ENCODE measurements around the gene CLCN2.

The CLCN2 gene

DNA sequence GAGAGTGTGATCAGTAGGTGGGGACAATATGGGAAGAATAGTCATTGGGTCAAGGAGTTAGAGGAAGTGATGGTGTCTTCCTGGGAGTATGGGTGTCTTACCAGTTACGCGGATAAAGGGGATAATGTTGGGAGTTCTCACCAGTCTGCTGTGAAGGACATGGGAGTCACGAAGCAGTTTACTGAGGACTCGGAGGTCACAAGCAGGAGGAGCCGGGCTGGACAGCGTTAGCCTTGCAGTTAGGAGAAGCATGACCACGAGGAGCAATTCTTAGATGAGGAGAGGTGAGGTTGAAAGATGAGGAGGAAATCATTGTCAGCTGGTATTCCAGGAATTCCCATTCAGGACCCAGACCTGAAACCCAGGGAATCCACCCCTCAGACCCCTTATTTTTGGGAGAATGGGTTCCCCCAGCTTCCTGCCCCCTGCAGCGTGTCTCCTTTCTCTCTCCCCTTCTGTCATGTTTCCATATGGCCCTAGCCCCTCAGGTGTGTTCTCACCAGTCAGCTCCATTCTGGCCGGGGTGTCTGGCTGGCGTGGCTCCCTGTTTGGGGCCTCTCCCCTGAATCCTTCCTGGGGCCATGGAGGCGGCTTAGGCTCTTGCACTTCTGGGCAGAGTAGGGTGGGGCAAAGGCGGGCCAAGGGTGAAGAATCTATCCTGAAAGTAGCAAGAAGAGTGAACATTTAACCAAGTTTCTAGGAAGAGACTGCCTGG lies 14.5 kb upstream of the CLCN2 start:
- no peak for DNase-seq (ENCODE audit: extremely low spot score)
- TF ChIP-seq SUZ12 (IDR thresholded peaks at IDR 0.05) (no peak), ZNF384 (IDR thresholded peaks at IDR 0.05) (no peak), FOXA1 (IDR thresholded peaks at IDR 0.05) (no peak)

DNA sequence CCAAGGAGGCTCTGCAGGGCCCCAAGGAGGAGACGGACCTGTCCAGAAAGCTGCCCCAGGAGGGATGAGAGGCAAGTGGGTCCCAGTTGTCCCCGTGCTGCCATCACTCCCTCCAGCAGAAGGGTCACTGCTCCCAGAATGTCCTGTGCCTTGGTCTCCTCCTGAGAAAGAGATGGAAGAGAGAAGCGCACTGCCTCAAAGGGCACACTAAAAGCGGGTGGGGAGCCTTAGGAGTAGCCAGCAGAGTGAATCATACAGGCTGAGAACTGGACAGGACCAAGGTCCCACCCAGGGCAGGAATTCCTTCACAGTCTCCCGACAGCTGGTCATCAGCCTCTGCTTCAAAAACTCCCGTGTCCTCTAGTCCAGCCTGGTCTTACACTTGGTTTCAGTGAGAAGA lies 12.0 kb upstream of the CLCN2 start:
- POLR2A ChIA-PET = interaction anchor here (2.7 kb wide), 1 partner anchor 11 kb away, joined by 14 read pairs; no protein-coding TSS in a partner anchor
- TF ChIP-seq TARDBP (IDR thresholded peaks at IDR 0.05) = no peak
- TF ChIP-seq SP1 (IDR thresholded peaks at IDR 0.05) = no peak
- TF ChIP-seq FOXA1 (IDR thresholded peaks at IDR 0.05) = no peak
- TF ChIP-seq LEF1 (IDR thresholded peaks at IDR 0.05; ENCODE audit: borderline replicate concordance) = no peak
- TF ChIP-seq NFRKB (IDR thresholded peaks at IDR 0.05) = no peak
- TF ChIP-seq, protein P1, sequence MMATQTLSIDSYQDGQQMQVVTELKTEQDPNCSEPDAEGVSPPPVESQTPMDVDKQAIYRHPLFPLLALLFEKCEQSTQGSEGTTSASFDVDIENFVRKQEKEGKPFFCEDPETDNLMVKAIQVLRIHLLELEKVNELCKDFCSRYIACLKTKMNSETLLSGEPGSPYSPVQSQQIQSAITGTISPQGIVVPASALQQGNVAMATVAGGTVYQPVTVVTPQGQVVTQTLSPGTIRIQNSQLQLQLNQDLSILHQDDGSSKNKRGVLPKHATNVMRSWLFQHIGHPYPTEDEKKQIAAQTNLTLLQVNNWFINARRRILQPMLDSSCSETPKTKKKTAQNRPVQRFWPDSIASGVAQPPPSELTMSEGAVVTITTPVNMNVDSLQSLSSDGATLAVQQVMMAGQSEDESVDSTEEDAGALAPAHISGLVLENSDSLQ (IDR thresholded peaks at IDR 0.05) = no peak
- TF ChIP-seq ARNT (IDR thresholded peaks at IDR 0.05) = no peak
- TF ChIP-seq L3MBTL2 (conservative IDR thresholded peaks at IDR 0.05) = no peak
- no peak for TF ChIP-seq BHLHE40 (IDR thresholded peaks at IDR 0.05; ENCODE audit: borderline replicate concordance)
- DNase-seq (ENCODE audit: extremely low spot score) = no peak
- CTCF ChIA-PET = interaction anchor here (0.8 to 2.1 kb wide), 2 partner anchors 170 to 188 kb away, joined by 4 to 5 read pairs; partner anchors contain the start of gene EPHB3

More for the DNA sequence above, 14.5 kb upstream of the CLCN2 start:
- POLR2A ChIA-PET = interaction anchor here (1.4 to 1.7 kb wide), 2 partner anchors 10 to 13 kb away, joined by 4 read pairs; no protein-coding TSS in a partner anchor
- CTCF ChIA-PET = no interaction called here

DNA sequence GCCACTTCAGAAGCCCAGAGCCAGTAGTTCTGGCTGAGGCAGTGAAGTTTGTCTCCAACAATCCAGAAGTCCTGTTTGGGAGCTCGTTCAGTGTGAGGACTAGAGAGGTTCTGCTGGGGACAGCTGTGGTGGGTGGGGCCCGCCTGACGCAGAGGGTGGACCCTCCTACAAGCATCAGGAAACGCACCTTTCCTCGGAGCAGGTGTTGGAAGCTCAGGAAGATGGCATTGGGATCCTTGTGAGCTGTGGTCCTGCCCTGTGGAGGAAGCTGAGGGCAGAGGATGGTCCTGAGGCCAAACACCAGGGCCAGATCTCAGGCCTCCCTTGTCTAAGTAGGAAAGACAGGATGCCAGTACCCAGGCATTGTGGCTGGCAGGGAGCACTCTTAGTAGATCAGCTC lies 11.5 kb upstream of the CLCN2 start:
- POLR2A ChIA-PET = interaction anchor here (2.7 kb wide), 1 partner anchor 10 kb away, joined by 14 read pairs; no protein-coding TSS in a partner anchor
- no peak for DNase-seq (ENCODE audit: extremely low spot score)
- CTCF ChIA-PET = interaction anchor here (0.8 to 2.2 kb wide), 6 partner anchors 95 to 188 kb away, joined by 3 to 20 read pairs (median 6); partner anchors contain the start of gene EPHB3
- TF ChIP-seq HDGF (IDR thresholded peaks at IDR 0.05; ENCODE audit: borderline replicate concordance) (no peak), ARNT (IDR thresholded peaks at IDR 0.05) (no peak), FOXK2 (IDR thresholded peaks at IDR 0.05) (no peak), LEF1 (IDR thresholded peaks at IDR 0.05; ENCODE audit: borderline replicate concordance) (no peak), SUZ12 (IDR thresholded peaks at IDR 0.05) (no peak), TARDBP (IDR thresholded peaks at IDR 0.05) (no peak), ELF4 (IDR thresholded peaks at IDR 0.05) (no peak), NFRKB (IDR thresholded peaks at IDR 0.05) (no peak), SP1 (IDR thresholded peaks at IDR 0.05) (no peak), L3MBTL2 (conservative IDR thresholded peaks at IDR 0.05) (no peak)
- TF ChIP-seq, protein P1 (IDR thresholded peaks at IDR 0.05) = no peak

DNA sequence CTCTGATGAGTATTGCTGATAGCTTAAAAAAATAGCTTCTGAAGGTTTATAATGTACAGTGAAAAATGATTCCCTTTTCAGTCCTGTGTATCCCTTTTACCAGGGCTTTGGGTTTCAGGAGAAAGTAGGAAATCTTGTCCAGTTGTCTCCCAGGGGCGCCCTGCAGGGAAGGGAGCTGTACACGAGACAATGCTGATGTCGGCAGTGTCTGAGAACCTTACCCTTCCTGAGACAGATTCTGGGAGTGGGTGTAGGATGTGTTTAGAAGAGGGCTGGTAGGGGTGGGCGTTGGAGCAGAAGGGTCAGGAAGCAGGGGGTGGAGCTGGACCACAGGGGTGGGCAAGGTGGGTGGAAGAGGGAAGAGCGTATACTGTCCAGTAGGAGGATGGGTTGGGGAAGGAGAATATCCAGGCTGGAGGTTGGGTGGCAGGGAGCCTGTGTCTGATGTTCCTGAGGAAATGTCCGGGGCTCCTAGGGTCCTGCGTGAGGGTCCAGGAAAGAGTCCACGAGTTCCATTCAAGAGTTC lies 11.0 kb upstream of the CLCN2 start:
- POLR2A ChIA-PET = interaction anchor here (1.2 to 2.7 kb wide), 4 partner anchors 7 to 167 kb away, joined by 3 to 14 read pairs (median 4); partner anchors contain the start of gene CHRD
- TF ChIP-seq, protein P1 (IDR thresholded peaks at IDR 0.05) = no peak
- TF ChIP-seq BHLHE40 (IDR thresholded peaks at IDR 0.05; ENCODE audit: borderline replicate concordance) (no peak), NFRKB (IDR thresholded peaks at IDR 0.05) (no peak), FOXK2 (IDR thresholded peaks at IDR 0.05) (no peak), FOXA1 (IDR thresholded peaks at IDR 0.05) (no peak), CTBP1 (IDR thresholded peaks at IDR 0.05; ENCODE audit: borderline replicate concordance) (no peak), SUZ12 (IDR thresholded peaks at IDR 0.05) (no peak), ARNT (IDR thresholded peaks at IDR 0.05) (no peak), ELF4 (IDR thresholded peaks at IDR 0.05) (no peak)
- no peak for DNase-seq (ENCODE audit: extremely low spot score)
- CTCF ChIA-PET = interaction anchor here (0.8 to 2.2 kb wide), 10 partner anchors 40 to 189 kb away, joined by 3 to 20 read pairs (median 6); partner anchors contain the start of gene EPHB3

DNA sequence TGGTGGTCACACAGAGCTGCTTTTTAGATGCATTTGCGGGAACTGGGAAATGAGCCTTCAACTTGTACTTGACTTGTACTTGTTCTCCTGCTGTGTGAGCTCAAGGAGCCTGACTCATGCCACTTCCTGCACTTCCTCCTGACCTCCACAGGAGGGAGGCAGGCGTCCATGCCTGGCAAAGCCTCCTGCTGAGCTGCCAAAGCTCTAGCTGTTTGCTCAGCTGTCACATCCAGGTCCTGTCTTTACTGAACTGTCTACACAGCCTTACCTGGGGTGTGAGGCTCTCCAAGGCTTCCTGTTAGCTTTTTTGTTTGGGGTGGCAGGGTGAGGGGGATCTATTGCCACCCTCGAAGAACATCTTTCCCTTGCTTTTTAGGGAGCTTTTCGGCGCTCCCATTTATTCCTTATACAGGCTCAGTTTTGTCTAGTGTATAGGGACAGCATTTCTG lies 10.2 kb upstream of the CLCN2 start:
- peak; percentile 76 for DNase-seq (ENCODE audit: extremely low spot score)
- TF ChIP-seq FOXA1 (IDR thresholded peaks at IDR 0.05) = no peak
- TF ChIP-seq ZNF384 (IDR thresholded peaks at IDR 0.05) = no peak
- no peak for TF ChIP-seq SP1 (IDR thresholded peaks at IDR 0.05)
- no peak for TF ChIP-seq L3MBTL2 (conservative IDR thresholded peaks at IDR 0.05)
- no peak for TF ChIP-seq ARNT (IDR thresholded peaks at IDR 0.05)
- TF ChIP-seq FOXK2 (IDR thresholded peaks at IDR 0.05) = no peak
- no peak for TF ChIP-seq SUZ12 (IDR thresholded peaks at IDR 0.05)
- no peak for TF ChIP-seq CTBP1 (IDR thresholded peaks at IDR 0.05; ENCODE audit: borderline replicate concordance)
- TF ChIP-seq, protein P1 (IDR thresholded peaks at IDR 0.05) = no peak
- no peak for TF ChIP-seq BHLHE40 (IDR thresholded peaks at IDR 0.05; ENCODE audit: borderline replicate concordance)
- ChIA-PET CTCF (interaction anchor here (0.6 to 2.2 kb wide), 19 partner anchors 8 to 189 kb away, joined by 3 to 20 read pairs (median 4); partner anchors contain the start of genes CHRD and EPHB3), POLR2A (interaction anchor here (0.7 to 2.7 kb wide), 5 partner anchors 8 to 167 kb away, joined by 3 to 14 read pairs (median 3); partner anchors contain the start of gene CHRD)

Measured in HEK293T (cell line).